Mesendoderm (in vitro differentiated cells): ENCODE data around the gene HRAS.
A peak's percentile ranks its signal among the peaks of the same experiment; 100 is the strongest.

ENCODE experiments used
- DNase-seq: peaks from one replicate; pipeline ENCODE4 v3.0.0; 2013
- H2AK5ac ChIP-seq: 2 replicates; pipeline ENCODE4 v1.6.1; 2013; ENCODE audit warnings: low read length, inconsistent platforms
- H2BK120ac ChIP-seq: 2 replicates; pipeline ENCODE4 v1.6.1; 2013; ENCODE audit warnings: low read depth, mild to moderate bottlenecking, low read length, moderate library complexity, mixed read lengths
- H2BK15ac ChIP-seq: replicated peaks from 2 replicates; pipeline ENCODE4 v1.6.1; 2013; ENCODE audit warnings: low read depth, mild to moderate bottlenecking, moderate library complexity
- H2BK5ac ChIP-seq: 2 replicates; pipeline ENCODE4 v1.6.1; 2013; ENCODE audit warnings: low read length, inconsistent platforms
- H3K18ac ChIP-seq: 2 replicates; pipeline ENCODE4 v1.6.1; 2013; ENCODE audit warnings: mild to moderate bottlenecking, low read length, mixed read lengths
- H3K23ac ChIP-seq: one replicate; pipeline ENCODE4 v1.6.1; 2013; ENCODE audit warnings: low read length
- H3K27ac ChIP-seq: 2 replicates; pipeline ENCODE4 v1.5.1; 2013; ENCODE audit warnings: low read depth, mild to moderate bottlenecking, inconsistent platforms, low read length, moderate library complexity
- H3K27me3 ChIP-seq: 2 replicates; pipeline ENCODE4 v1.6.1; 2013; ENCODE audit warnings: low read length, control low read depth, mild to moderate bottlenecking, inconsistent platforms; ENCODE audit not compliant: insufficient read depth, poor library complexity
- H3K36me3 ChIP-seq: 2 replicates; pipeline ENCODE4 v1.6.1; 2013; ENCODE audit warnings: low read length, inconsistent platforms; ENCODE audit not compliant: control insufficient read depth, insufficient read depth
- H3K4ac ChIP-seq: one replicate; pipeline ENCODE4 v1.6.1; 2013; ENCODE audit warnings: low read depth, mild to moderate bottlenecking, low read length, moderate library complexity
- H3K4me1 ChIP-seq: 2 replicates; pipeline ENCODE4 v1.6.1; 2013; ENCODE audit warnings: low read depth, low read length, inconsistent platforms; ENCODE audit not compliant: control insufficient read depth
- H3K4me2 ChIP-seq: 2 replicates; pipeline ENCODE4 v1.6.1; 2013; ENCODE audit warnings: low read length
- H3K4me3 ChIP-seq: 2 replicates; pipeline ENCODE4 v1.5.1; 2013; ENCODE audit warnings: mild to moderate bottlenecking, low read length
- H3K56ac ChIP-seq: one replicate; pipeline ENCODE4 v1.6.1; 2013; ENCODE audit warnings: low read length
- H3K79me1 ChIP-seq: 2 replicates; pipeline ENCODE4 v1.6.1; 2013; ENCODE audit warnings: low read length, inconsistent platforms
- H3K79me2 ChIP-seq: 2 replicates; pipeline ENCODE4 v1.6.1; 2013; ENCODE audit warnings: mild to moderate bottlenecking, low read length; ENCODE audit not compliant: control insufficient read depth, insufficient read depth
- H3K9ac ChIP-seq: 2 replicates; pipeline ENCODE4 v1.6.1; 2013; ENCODE audit warnings: low read length, inconsistent platforms
- H4K5ac ChIP-seq: one replicate; pipeline ENCODE4 v1.6.1; 2013; ENCODE audit warnings: low read length
- H4K8ac ChIP-seq: one replicate; pipeline ENCODE4 v1.6.1; 2013; ENCODE audit warnings: low read depth, mild to moderate bottlenecking, control low read depth, low read length, moderate library complexity
- WGBS: extraction: QIAGEN DNeasy Blood & Tissue Kit; methylation state at CpG from one replicate; pipeline ENCODE4 v1.1.7; 2013; ENCODE audit warnings: low lambda C conversion rate, missing lambda C conversion rate; ENCODE audit not compliant: insufficient coverage; ENCODE audit errors: extremely low coverage; 5-methylcytosine and 5-hydroxymethylcytosine counted together

The HRAS gene

DNA sequence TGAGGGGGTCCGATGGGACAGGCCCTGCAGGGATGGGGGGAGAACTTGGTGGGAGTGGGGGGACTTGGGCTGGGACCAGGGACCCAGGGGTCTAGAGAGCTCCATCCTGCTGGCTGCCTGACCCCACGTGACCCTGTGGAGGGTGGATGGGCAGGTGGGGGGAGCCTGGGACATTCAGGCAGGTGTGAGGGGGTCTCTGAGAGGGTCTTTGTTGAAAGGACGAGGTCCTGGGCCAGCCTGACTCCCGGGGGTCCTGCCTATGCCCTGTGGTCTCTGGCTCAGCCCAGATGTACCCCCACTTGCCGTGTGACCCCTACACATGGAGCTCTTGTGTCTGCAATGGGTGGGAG, 9.4 kb upstream of the HRAS start:
- no peak overlapping the region for H2BK120ac ChIP-seq
- no peak for DNase-seq

DNA sequence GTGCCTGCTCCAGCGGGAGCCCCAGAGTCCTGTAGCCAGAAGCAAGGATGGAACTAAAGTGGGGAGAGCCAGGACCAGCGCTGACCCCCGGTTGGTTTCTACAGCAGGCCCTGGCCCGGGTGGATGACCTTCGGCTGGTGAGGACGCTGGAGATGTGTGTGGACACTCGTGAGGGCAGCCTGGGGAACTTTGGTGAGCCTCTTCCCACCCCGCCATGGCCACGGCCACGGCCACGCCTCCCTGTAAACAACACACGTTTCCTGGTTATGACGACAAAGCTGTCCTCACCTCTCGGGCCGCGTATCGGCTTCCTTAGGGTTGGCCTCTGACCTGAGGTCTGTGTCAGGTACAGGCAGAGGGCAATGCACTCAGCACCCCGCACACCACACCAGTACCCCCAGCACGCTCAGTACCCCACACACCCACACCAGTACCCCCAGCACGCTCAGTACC, 6.1 kb upstream of the HRAS start:
- Histone ChIP-seq H2AK5ac (no peak overlapping the region), H3K4me3 (no peak overlapping the region), H3K79me1 (no peaks in the 10 kb centered on the region), H4K8ac (no peak overlapping the region), H3K23ac (no peak overlapping the region), H3K9ac (no peak overlapping the region), H2BK15ac (no peak overlapping the region), H2BK120ac (no peak overlapping the region), H4K5ac (no peak overlapping the region), H3K36me3 (no peaks in the 10 kb centered on the region), H3K79me2 (no peaks in the 10 kb centered on the region), H3K4me2 (no peak overlapping the region), H3K18ac (no peak overlapping the region), H3K27me3 (no peaks in the 10 kb centered on the region), H3K4me1 (peaks cover 2% of the 10 kb centered on the region), H3K4ac (no peak overlapping the region), H3K56ac (no peak overlapping the region), H3K27ac (no peak overlapping the region), H2BK5ac (no peak overlapping the region)
- no CpG with 5 or more reads among the region's 20 CpGs for WGBS
- no peak for DNase-seq

More for the DNA sequence above, 9.4 kb upstream of the HRAS start:
- Histone ChIP-seq H3K4ac (no peak overlapping the region), H4K8ac (no peak overlapping the region), H3K4me1 (no peaks in the 10 kb centered on the region), H3K4me2 (no peak overlapping the region), H3K79me1 (no peaks in the 10 kb centered on the region), H3K27me3 (no peaks in the 10 kb centered on the region), H3K23ac (no peak overlapping the region), H3K4me3 (no peak overlapping the region), H2BK15ac (no peak overlapping the region), H3K9ac (no peak overlapping the region), H2AK5ac (no peak overlapping the region), H3K79me2 (no peaks in the 10 kb centered on the region), H2BK5ac (no peak overlapping the region), H3K56ac (no peak overlapping the region), H3K36me3 (no peaks in the 10 kb centered on the region), H4K5ac (no peak overlapping the region), H3K18ac (no peak overlapping the region), H3K27ac (no peak overlapping the region)
- no CpG with 5 or more reads among the region's 5 CpGs for WGBS

DNA sequence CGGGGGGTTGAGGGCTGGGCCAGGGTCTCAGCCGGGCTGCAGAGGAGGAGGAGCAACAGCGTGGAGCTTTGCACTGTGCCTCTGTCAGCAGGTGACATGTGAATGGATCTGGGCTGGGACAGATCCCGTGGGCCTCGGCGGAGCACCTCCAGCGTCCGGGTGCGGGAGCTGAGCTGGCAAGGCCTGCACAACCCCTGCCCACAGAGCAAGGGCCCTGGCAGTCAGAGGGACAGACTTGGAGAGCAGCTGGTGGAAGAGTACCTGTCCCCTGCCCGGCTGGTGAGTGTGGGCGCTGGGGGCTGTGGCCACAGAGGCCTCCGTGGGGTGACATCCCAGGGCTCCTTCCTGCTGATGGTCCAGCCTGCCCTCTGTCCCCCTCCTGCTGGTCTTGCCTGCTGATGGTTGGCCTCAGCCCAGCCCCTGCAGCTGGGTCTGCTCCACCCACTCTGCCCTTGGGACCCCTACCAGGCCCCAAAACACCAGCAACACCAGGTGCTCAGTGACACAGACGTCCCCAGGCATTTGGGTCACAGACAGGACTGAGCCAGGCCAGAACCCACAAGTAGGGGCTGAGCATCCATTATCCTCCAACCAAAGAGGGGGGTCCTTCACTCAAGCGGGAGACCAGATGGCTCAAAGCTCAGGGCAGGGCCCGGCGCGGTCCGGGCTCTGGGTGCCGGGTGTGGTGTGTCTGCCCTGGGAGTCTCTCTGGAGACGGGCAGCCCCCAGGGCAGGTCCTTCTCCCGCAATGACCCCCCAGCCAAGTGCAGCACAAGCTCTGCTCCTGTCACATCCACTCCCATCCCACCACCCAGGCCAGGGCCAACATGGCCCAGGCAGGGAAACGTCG, 5.4 kb upstream of the HRAS start:
- Histone ChIP-seq H3K4me2 (no peak overlapping the region), H3K4ac (no peak overlapping the region), H2AK5ac (no peak overlapping the region), H4K5ac (no peak overlapping the region), H3K4me1 (peaks cover 4% of the 10 kb centered on the region), H3K18ac (no peak overlapping the region), H2BK5ac (no peak overlapping the region), H3K4me3 (no peak overlapping the region), H2BK120ac (no peak overlapping the region), H2BK15ac (no peak overlapping the region), H3K9ac (no peak overlapping the region), H3K23ac (no peak overlapping the region), H3K56ac (no peak overlapping the region), H3K27me3 (no peaks in the 10 kb centered on the region), H3K79me1 (no peaks in the 10 kb centered on the region), H3K79me2 (no peaks in the 10 kb centered on the region), H3K36me3 (no peaks in the 10 kb centered on the region), H4K8ac (no peak overlapping the region), H3K27ac (no peak overlapping the region)
- WGBS, result no CpG with 5 or more reads among the region's 23 CpGs
- no peak for DNase-seq

DNA sequence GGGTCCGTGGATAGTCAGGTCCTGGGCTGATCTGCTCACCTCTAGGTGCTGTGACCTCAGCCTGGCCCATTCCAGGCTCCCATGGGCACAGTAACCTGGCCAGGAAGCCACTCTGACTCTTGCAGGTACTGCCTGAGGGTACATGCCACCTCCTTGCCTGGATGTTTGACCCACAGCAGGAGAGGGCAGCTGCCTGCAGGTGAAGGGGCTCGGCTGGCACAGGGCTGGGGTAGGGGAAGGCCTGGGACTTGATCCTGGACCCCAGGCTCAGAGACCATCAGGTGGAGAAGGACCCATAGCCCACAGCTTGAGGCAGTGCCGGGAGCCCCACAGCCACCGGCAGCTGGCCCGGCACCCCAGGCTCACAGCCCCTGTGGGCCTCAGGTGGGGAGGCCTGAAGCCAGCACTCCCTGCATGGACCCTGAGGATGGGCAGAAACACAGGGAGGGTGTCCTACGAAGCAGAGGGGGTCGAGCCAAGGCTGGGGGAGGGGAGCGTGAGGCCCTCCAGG, 4.7 kb upstream of the HRAS start:
- no peaks in the 10 kb centered on the region for H3K27me3 ChIP-seq
- no peak overlapping the region for H3K4me3 ChIP-seq
- no peaks in the 10 kb centered on the region for H3K79me1 ChIP-seq
- H4K5ac ChIP-seq, result no peak overlapping the region
- no peak overlapping the region for H2BK5ac ChIP-seq
- no peak overlapping the region for H3K27ac ChIP-seq
- no peaks in the 10 kb centered on the region for H3K36me3 ChIP-seq
- no peak overlapping the region for H4K8ac ChIP-seq
- no peak overlapping the region for H3K9ac ChIP-seq
- no peak overlapping the region for H3K4ac ChIP-seq
- H2BK15ac ChIP-seq, result no peak overlapping the region
- H3K79me2 ChIP-seq, result no peaks in the 10 kb centered on the region
- WGBS, result no CpG with 5 or more reads among the region's 8 CpGs
- H3K23ac ChIP-seq, result peak overlapping the region; percentile 45
- no peak overlapping the region for H3K4me2 ChIP-seq
- DNase-seq, result no peak
- H2BK120ac ChIP-seq, result no peak overlapping the region
- peaks cover 4% of the 10 kb centered on the region for H3K4me1 ChIP-seq
- no peak overlapping the region for H3K56ac ChIP-seq
- H3K18ac ChIP-seq, result no peak overlapping the region
- no peak overlapping the region for H2AK5ac ChIP-seq

DNA sequence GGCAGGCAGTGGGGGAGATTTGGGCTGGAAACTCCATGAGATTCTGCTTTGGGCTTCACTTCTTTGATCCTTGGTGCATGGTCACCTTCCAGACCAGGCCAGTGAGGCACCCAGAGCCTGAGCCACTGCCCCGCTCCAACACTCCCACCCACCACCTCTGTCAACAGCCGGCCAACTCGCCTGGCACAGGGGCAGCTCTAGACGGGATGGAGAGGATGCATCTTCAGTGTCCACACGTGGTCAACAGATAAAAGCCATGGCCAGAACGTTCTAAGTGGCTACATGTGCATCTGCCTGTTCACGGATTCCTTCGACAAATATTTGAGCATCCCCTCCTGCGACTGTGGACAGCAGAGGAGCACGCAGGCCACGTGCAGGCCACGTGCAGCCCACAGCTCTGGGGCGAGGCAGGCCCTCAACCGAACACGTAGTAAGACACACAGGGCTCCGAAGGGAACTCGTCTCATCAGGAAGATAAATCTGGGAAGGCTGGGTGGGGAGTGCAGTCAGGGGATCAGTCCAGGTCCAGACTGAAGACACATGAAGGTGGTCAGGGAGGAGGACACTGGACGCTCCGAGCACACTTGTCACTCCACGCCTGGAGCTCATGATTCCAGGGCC, 3.2 kb upstream of the HRAS start:
- peaks cover 4% of the 10 kb centered on the region for H3K4me1 ChIP-seq
- H2BK5ac ChIP-seq, result no peak overlapping the region
- peaks cover 7% of the 10 kb centered on the region for H3K79me2 ChIP-seq
- H3K4me2 ChIP-seq, result no peak overlapping the region
- H3K4me3 ChIP-seq, result no peak overlapping the region
- H3K79me1 ChIP-seq, result peaks cover 11% of the 10 kb centered on the region
- H3K9ac ChIP-seq, result no peak overlapping the region
- H4K5ac ChIP-seq, result no peak overlapping the region
- no CpG with 5 or more reads among the region's 20 CpGs for WGBS
- H3K36me3 ChIP-seq, result no peaks in the 10 kb centered on the region
- H2AK5ac ChIP-seq, result no peak overlapping the region
- H4K8ac ChIP-seq, result no peak overlapping the region
- no peak overlapping the region for H3K23ac ChIP-seq
- no peaks in the 10 kb centered on the region for H3K27me3 ChIP-seq
- H2BK15ac ChIP-seq, result no peak overlapping the region
- no peak overlapping the region for H3K27ac ChIP-seq
- no peak overlapping the region for H2BK120ac ChIP-seq
- no peak overlapping the region for H3K56ac ChIP-seq
- H3K4ac ChIP-seq, result no peak overlapping the region
- H3K18ac ChIP-seq, result no peak overlapping the region
- DNase-seq, result no peak
